ENCODE data around the gene ZC3H18. TPM values are rescaled to one million over a fixed set of nuclear protein-coding genes. Genes with fewer than 3 reads are reported as not detected.

ZC3H18 gene
- total RNA-seq, 1 experiment from 2014 or later = 11.8 TPM

GRCh38 chr16:88651989-88652761, 82.0 kb downstream of the ZC3H18 start:
- Histone ChIP-seq H3K36me3 (ENCODE audit: low read depth, low read length) (no peaks in the 10 kb centered on the region), H3K79me2 (ENCODE audit: low read length) (no peaks in the 10 kb centered on the region), H3K9me3 (ENCODE audit: low read length) (no peaks in the 10 kb centered on the region), H3K27me3 (ENCODE audit: low read length) (no peaks in the 10 kb centered on the region), H3K4me3 (ENCODE audit: low read length) (no peak overlapping the region), H3K9me2 (replicated peaks; ENCODE audit: low read length) (no peaks in the 10 kb centered on the region), H3K4me2 (ENCODE audit: low read length) (no peak overlapping the region), H3F3A (ENCODE audit: low read length, unreplicated experiment) (no peaks in the 10 kb centered on the region), H3K27ac (ENCODE audit: low read length) (no peak overlapping the region), H2AFZ (ENCODE audit: low read length) (no peak overlapping the region), H3K4me1 (ENCODE audit: insufficient read depth, low read length) (no peaks in the 10 kb centered on the region), H4K20me1 (ENCODE audit: low read length) (no peaks in the 10 kb centered on the region), H3K9ac (ENCODE audit: low read length) (no peak overlapping the region)
- TSS peak; percentile 49 for BruUV-seq (replicated peaks)
- CTCF ChIA-PET = no interaction called here
- ATAC-seq (no peak), DNase-seq (no peak)
- POLR2A ChIA-PET (ENCODE audit: unreplicated experiment) = no interaction called here
- intact Hi-C loops (cut with micrococcal nuclease) = no loop called here
- TF ChIP-seq EZH2 (IDR thresholded peaks at IDR 0.05; ENCODE audit: low read length, unreplicated experiment) (no peak), EZH2phosphoT487 (IDR thresholded peaks at IDR 0.05; ENCODE audit: borderline replicate concordance, low read length) (no peak), CTCF (conservative IDR thresholded peaks at IDR 0.05; ENCODE audit: low read depth, low read length) (no peak)

- TF ChIP-seq EZH2 (IDR thresholded peaks at IDR 0.05; ENCODE audit: low read length, unreplicated experiment) (no peak), EZH2phosphoT487 (IDR thresholded peaks at IDR 0.05; ENCODE audit: borderline replicate concordance, low read length) (no peak), CTCF (conservative IDR thresholded peaks at IDR 0.05; ENCODE audit: low read depth, low read length) (no peak)
- Histone ChIP-seq H3K79me2 (ENCODE audit: low read length) (no peaks in the 10 kb centered on the region), H2AFZ (ENCODE audit: low read length) (no peak overlapping the region), H4K20me1 (ENCODE audit: low read length) (no peaks in the 10 kb centered on the region), H3K36me3 (ENCODE audit: low read depth, low read length) (no peaks in the 10 kb centered on the region), H3K4me1 (ENCODE audit: insufficient read depth, low read length) (no peaks in the 10 kb centered on the region), H3F3A (ENCODE audit: low read length, unreplicated experiment) (no peaks in the 10 kb centered on the region), H3K27me3 (ENCODE audit: low read length) (no peaks in the 10 kb centered on the region), H3K4me2 (ENCODE audit: low read length) (no peak overlapping the region), H3K4me3 (ENCODE audit: low read length) (no peak overlapping the region), H3K27ac (ENCODE audit: low read length) (no peak overlapping the region), H3K9me2 (replicated peaks; ENCODE audit: low read length) (no peaks in the 10 kb centered on the region), H3K9ac (ENCODE audit: low read length) (no peak overlapping the region), H3K9me3 (ENCODE audit: low read length) (no peaks in the 10 kb centered on the region)
- POLR2A ChIA-PET (ENCODE audit: unreplicated experiment) = no interaction called here
- intact Hi-C loops (cut with micrococcal nuclease) = no loop called here
- CTCF ChIA-PET = no interaction called here
- no TSS peak for BruUV-seq (replicated peaks)
- ATAC-seq (no peak), DNase-seq (no peak)
Observed at GRCh38 chr16:88652762-88653063, 82.5 kb downstream of the ZC3H18 start.

GRCh38 chr16:88653101-88653500, 82.9 kb downstream of the ZC3H18 start:
- Histone ChIP-seq H2AFZ (ENCODE audit: low read length) (no peak overlapping the region), H3K36me3 (ENCODE audit: low read depth, low read length) (no peaks in the 10 kb centered on the region), H3K79me2 (ENCODE audit: low read length) (no peaks in the 10 kb centered on the region), H3K9ac (ENCODE audit: low read length) (no peak overlapping the region), H3K4me1 (ENCODE audit: insufficient read depth, low read length) (no peaks in the 10 kb centered on the region), H3K4me2 (ENCODE audit: low read length) (no peak overlapping the region), H3K4me3 (ENCODE audit: low read length) (no peak overlapping the region), H3K9me3 (ENCODE audit: low read length) (no peaks in the 10 kb centered on the region), H4K20me1 (ENCODE audit: low read length) (no peaks in the 10 kb centered on the region), H3K27ac (ENCODE audit: low read length) (no peak overlapping the region), H3K9me2 (replicated peaks; ENCODE audit: low read length) (no peaks in the 10 kb centered on the region), H3F3A (ENCODE audit: low read length, unreplicated experiment) (no peaks in the 10 kb centered on the region), H3K27me3 (ENCODE audit: low read length) (no peaks in the 10 kb centered on the region)
- ATAC-seq (no peak), DNase-seq (no peak)
- ChIA-PET POLR2A (ENCODE audit: unreplicated experiment) (no interaction called here), CTCF (no interaction called here)
- intact Hi-C loops (cut with micrococcal nuclease) = no loop called here
- no peak for TF ChIP-seq EZH2 (IDR thresholded peaks at IDR 0.05; ENCODE audit: low read length, unreplicated experiment)
- TF ChIP-seq CTCF (conservative IDR thresholded peaks at IDR 0.05; ENCODE audit: low read depth, low read length) = no peak
- no TSS peak for BruUV-seq (replicated peaks)
